SJSA1 (cell line): ENCODE measurements around the gene KLF11. TPM values are rescaled to one million over a fixed set of nuclear protein-coding genes. Genes with fewer than 3 reads are reported as not detected.
"Not testable (repeated sequence)": the region's sequence is repeated elsewhere in the genome, so short reads cannot be mapped to it uniquely, and the experiment has no call there.

Source experiments
- DNase-seq, 2 experiments: peaks; one replicate each; pipeline ENCODE4 v3.0.0-alpha.2; 2015 to 2020; ENCODE audit warnings: low spot score in 2 of 2, low read depth in 1 of 2
- H3K27ac ChIP-seq: fragments of 250-450 bp; sonication (Bioruptor Pico); 2 replicates; pipeline ENCODE4 v1.5.1; 2020; ENCODE audit warnings: mild to moderate bottlenecking, moderate library complexity
- H3K27me3 ChIP-seq: fragments of 250-450 bp; sonication (Bioruptor Pico); replicated peaks from 2 replicates; pipeline ENCODE4 v1.5.1; 2020; ENCODE audit warnings: mild to moderate bottlenecking, moderate library complexity
- H3K36me3 ChIP-seq: fragments of 250-450 bp; sonication (Bioruptor Pico); 2 replicates; pipeline ENCODE4 v1.5.1; 2020; ENCODE audit warnings: mild to moderate bottlenecking
- H3K4me1 ChIP-seq: fragments of 250-450 bp; sonication (Bioruptor Pico); replicated peaks from 2 replicates; pipeline ENCODE4 v1.6.1; 2021; ENCODE audit warnings: mild to moderate bottlenecking
- H3K4me3 ChIP-seq: fragments of 250-450 bp; sonication (Bioruptor Pico); 2 replicates; pipeline ENCODE4 v1.5.1; 2020; ENCODE audit warnings: mild to moderate bottlenecking
- H3K9me3 ChIP-seq: fragments of 250-450 bp; sonication (Bioruptor Pico); replicated peaks from 2 replicates; pipeline ENCODE4 v1.5.1; 2020; ENCODE audit warnings: mild to moderate bottlenecking
- total RNA-seq: library from RNA; depleted of rRNA; stranded (reverse); fragments of >200 nt; shearing (Covaris generic); gene quantifications from 2 replicates; pipeline ENCODE4 v1.2.3, GENCODE V29; 2014

KLF11 gene
- total RNA-seq, 1 experiment from 2014 or later: 13.6 TPM

- H3K4me3 ChIP-seq, H3K9me3 ChIP-seq, H3K36me3 ChIP-seq, H3K27me3 ChIP-seq, H3K27ac ChIP-seq, DNase-seq: not testable (repeated sequence)
- H3K4me1 ChIP-seq: peaks cover 16% of the 10 kb centered on the region
These were observed 29.5 kb upstream of the KLF11 start for GRCh38 chr2:10013651-10014417.

- Histone ChIP-seq H3K27ac (no peak overlapping the region), H3K36me3 (no peaks in the 10 kb centered on the region), H3K27me3 (no peaks in the 10 kb centered on the region), H3K4me3 (no peak overlapping the region), H3K4me1 (peaks cover 8% of the 10 kb centered on the region), H3K9me3 (no peaks in the 10 kb centered on the region)
- DNase-seq: no peak
These were observed 28.7 kb upstream of the KLF11 start for GRCh38 chr2:10014418-10015190.

- not testable (repeated sequence) for H3K4me3 ChIP-seq, H3K27ac ChIP-seq, H3K4me1 ChIP-seq, H3K27me3 ChIP-seq, H3K9me3 ChIP-seq, DNase-seq, H3K36me3 ChIP-seq
These were observed 27.9 kb upstream of the KLF11 start for GRCh38 chr2:10015376-10015989.

- Histone ChIP-seq H3K27ac (no peak overlapping the region), H3K4me1 (no peaks in the 10 kb centered on the region), H3K27me3 (no peaks in the 10 kb centered on the region), H3K9me3 (no peaks in the 10 kb centered on the region), H3K4me3 (no peak overlapping the region), H3K36me3 (no peaks in the 10 kb centered on the region)
- no peak for DNase-seq
These were observed 27.1 kb upstream of the KLF11 start for GRCh38 chr2:10016001-10016801.

GRCh38 chr2:10016802-10017258 is 26.5 kb upstream of the KLF11 start:
- no peaks in the 10 kb centered on the region for H3K27me3 ChIP-seq
- no peaks in the 10 kb centered on the region for H3K36me3 ChIP-seq
- H3K4me3 ChIP-seq: no peak overlapping the region
- no peaks in the 10 kb centered on the region for H3K9me3 ChIP-seq
- DNase-seq: no peak
- no peak overlapping the region for H3K27ac ChIP-seq
- H3K4me1 ChIP-seq: no peaks in the 10 kb centered on the region

GRCh38 chr2:10017313-10017941 is 25.9 kb upstream of the KLF11 start:
- Histone ChIP-seq H3K9me3 (no peaks in the 10 kb centered on the region), H3K36me3 (no peaks in the 10 kb centered on the region), H3K4me3 (no peak overlapping the region), H3K27me3 (no peaks in the 10 kb centered on the region), H3K27ac (no peak overlapping the region), H3K4me1 (no peaks in the 10 kb centered on the region)
- no peak for DNase-seq

- no peaks in the 10 kb centered on the region for H3K4me1 ChIP-seq
- DNase-seq: no peak
- H3K27me3 ChIP-seq: no peaks in the 10 kb centered on the region
- H3K4me3 ChIP-seq: no peak overlapping the region
- no peaks in the 10 kb centered on the region for H3K36me3 ChIP-seq
- H3K27ac ChIP-seq: no peak overlapping the region
- H3K9me3 ChIP-seq: no peaks in the 10 kb centered on the region
These were observed 24.2 kb upstream of the KLF11 start for GRCh38 chr2:10019174-10019573.

- H3K4me3 ChIP-seq: no peak overlapping the region
- H3K36me3 ChIP-seq: no peaks in the 10 kb centered on the region
- H3K27me3 ChIP-seq: no peaks in the 10 kb centered on the region
- no peaks in the 10 kb centered on the region for H3K4me1 ChIP-seq
- H3K27ac ChIP-seq: no peak overlapping the region
- no peak for DNase-seq
- no peaks in the 10 kb centered on the region for H3K9me3 ChIP-seq
These were observed 23.5 kb upstream of the KLF11 start for GRCh38 chr2:10019602-10020400.

- peak in 1 of 2 experiments; percentile 41 for DNase-seq
- H3K4me1 ChIP-seq: no peaks in the 10 kb centered on the region
- no peaks in the 10 kb centered on the region for H3K36me3 ChIP-seq
- H3K9me3 ChIP-seq: no peaks in the 10 kb centered on the region
- no peak overlapping the region for H3K4me3 ChIP-seq
- H3K27me3 ChIP-seq: no peaks in the 10 kb centered on the region
- H3K27ac ChIP-seq: no peak overlapping the region
These were observed 21.3 kb upstream of the KLF11 start for GRCh38 chr2:10022041-10022421.

GRCh38 chr2:10022445-10022844 is 20.9 kb upstream of the KLF11 start:
- H3K36me3 ChIP-seq: no peaks in the 10 kb centered on the region
- no peaks in the 10 kb centered on the region for H3K27me3 ChIP-seq
- no peak overlapping the region for H3K4me3 ChIP-seq
- H3K27ac ChIP-seq: no peak overlapping the region
- DNase-seq: no peak
- H3K9me3 ChIP-seq: no peaks in the 10 kb centered on the region
- no peaks in the 10 kb centered on the region for H3K4me1 ChIP-seq

GRCh38 chr2:10022966-10023662 is 20.2 kb upstream of the KLF11 start:
- H3K27ac ChIP-seq: no peak overlapping the region
- DNase-seq: no peak
- H3K27me3 ChIP-seq: no peaks in the 10 kb centered on the region
- H3K9me3 ChIP-seq: no peaks in the 10 kb centered on the region
- peaks cover under 1% of the 10 kb centered on the region; the same call in 1 of the 2 replicates for H3K4me1 ChIP-seq
- H3K4me3 ChIP-seq: no peak overlapping the region
- H3K36me3 ChIP-seq: no peaks in the 10 kb centered on the region

GRCh38 chr2:10026940-10027569 is 16.3 kb upstream of the KLF11 start:
- no peak overlapping the region for H3K27ac ChIP-seq
- no peak for DNase-seq
- H3K4me3 ChIP-seq: no peak overlapping the region

More at GRCh38 chr2:10026940-10027569, 16.3 kb upstream of the KLF11 start:
- peaks cover 21% of the 10 kb centered on the region for H3K4me1 ChIP-seq
- H3K27me3 ChIP-seq: no peaks in the 10 kb centered on the region
- H3K36me3 ChIP-seq: no peaks in the 10 kb centered on the region
- no peaks in the 10 kb centered on the region for H3K9me3 ChIP-seq
